HEK293T (cell line): ENCODE measurements around the gene TBC1D24.

Experiments used
- CTCF ChIA-PET: fragments of 350-600 bp; formaldehyde crosslinking; extraction: SDS; loops from one replicate; lab custom pipeline; 2021; ENCODE audit warnings: antibody characterized with exemption, inconsistent platforms; lab: Yijun Ruan, JAX
- POLR2A ChIA-PET: fragments of 350-600 bp; formaldehyde crosslinking; extraction: SDS; loops from one replicate; lab custom pipeline; 2020; ENCODE audit warnings: antibody characterized with exemption, inconsistent platforms; lab: Yijun Ruan, JAX
- DNase-seq: peaks from one replicate; pipeline ENCODE4 v3.0.0; 2012; ENCODE audit warnings: mixed read lengths; ENCODE audit errors: extremely low spot score
- ARNT ChIP-seq: fragments of 450-650 bp; IDR thresholded peaks from 2 replicates; pipeline ENCODE4 v1.6.1; 2017; ENCODE audit warnings: mild to moderate bottlenecking
- BHLHE40 ChIP-seq: fragments of 450-650 bp; IDR thresholded peaks from 2 replicates; pipeline ENCODE4 v1.6.1; 2016; ENCODE audit warnings: mild to moderate bottlenecking, moderate library complexity, borderline replicate concordance
- CTBP1 ChIP-seq: fragments of 450-650 bp; IDR thresholded peaks from 2 replicates; pipeline ENCODE4 v1.6.1; 2016; ENCODE audit warnings: borderline replicate concordance
- ELF4 ChIP-seq: fragments of 450-650 bp; IDR thresholded peaks from 2 replicates; pipeline ENCODE4 v1.6.1; 2017; ENCODE audit warnings: antibody characterized with exemption
- FOXA1 ChIP-seq: fragments of 450-650 bp; IDR thresholded peaks from 2 replicates; pipeline ENCODE4 v1.6.1; 2016; ENCODE audit warnings: mild to moderate bottlenecking
- FOXK2 ChIP-seq: fragments of 450-650 bp; IDR thresholded peaks from 2 replicates; pipeline ENCODE4 v1.6.1; 2016; ENCODE audit warnings: mild to moderate bottlenecking
- FOXM1 ChIP-seq: fragments of 450-650 bp; IDR thresholded peaks from 2 replicates; pipeline ENCODE4 v1.6.1; 2017; ENCODE audit warnings: mild to moderate bottlenecking, borderline replicate concordance
- HDGF ChIP-seq: fragments of 450-650 bp; IDR thresholded peaks from 2 replicates; pipeline ENCODE4 v1.6.1; 2017; ENCODE audit warnings: antibody characterized with exemption, borderline replicate concordance
- L3MBTL2 ChIP-seq: fragments of 450-650 bp; conservative IDR thresholded peaks from 2 replicates; pipeline ENCODE4 v1.6.1; 2016; ENCODE audit warnings: mild to moderate bottlenecking
- LEF1 ChIP-seq: fragments of 450-650 bp; IDR thresholded peaks from 2 replicates; pipeline ENCODE4 v1.6.1; 2017; ENCODE audit warnings: mild to moderate bottlenecking, borderline replicate concordance
- NFRKB ChIP-seq: fragments of 450-650 bp; IDR thresholded peaks from 2 replicates; pipeline ENCODE4 v1.6.1; 2016; ENCODE audit warnings: mild to moderate bottlenecking, moderate library complexity
- PKNOX1 ChIP-seq: fragments of 450-650 bp; IDR thresholded peaks from 2 replicates; pipeline ENCODE4 v1.6.1; 2016
- SP1 ChIP-seq: fragments of 450-650 bp; IDR thresholded peaks from 2 replicates; pipeline ENCODE4 v1.6.1; 2017
- SUZ12 ChIP-seq: fragments of 450-650 bp; IDR thresholded peaks from 2 replicates; pipeline ENCODE4 v1.6.1; 2016; ENCODE audit warnings: mild to moderate bottlenecking
- TARDBP ChIP-seq: fragments of 450-650 bp; IDR thresholded peaks from 2 replicates; pipeline ENCODE4 v1.6.1; 2016
- ZNF384 ChIP-seq: fragments of 450-650 bp; IDR thresholded peaks from 2 replicates; pipeline ENCODE4 v1.6.1; 2016

The TBC1D24 gene

GRCh38 chr16:2511996-2512734 is 37.2 kb downstream of the TBC1D24 start:
- ChIA-PET POLR2A (interaction anchor here (0.6 to 1.3 kb wide), 2 partner anchors 11 to 25 kb away, joined by 3 to 5 read pairs; partner anchors contain the start of gene PDPK1), CTCF (interaction anchor here (0.6 kb wide), 1 partner anchor 415 kb away, joined by 3 read pairs; no protein-coding TSS in a partner anchor)
- DNase-seq: no peak
- TF ChIP-seq FOXA1: no peak
- TF ChIP-seq ELF4: no peak
- no peak for TF ChIP-seq ZNF384
- TF ChIP-seq L3MBTL2: no peak
- no peak for TF ChIP-seq FOXM1
- no peak for TF ChIP-seq CTBP1
- no peak for TF ChIP-seq SUZ12
- TF ChIP-seq PKNOX1: no peak
- TF ChIP-seq ARNT: no peak
- no peak for TF ChIP-seq SP1
- no peak for TF ChIP-seq FOXK2
- no peak for TF ChIP-seq HDGF
- no peak for TF ChIP-seq LEF1
- TF ChIP-seq BHLHE40: no peak

- POLR2A ChIA-PET: interaction anchor here (0.6 to 2.3 kb wide), 6 partner anchors 8 to 53 kb away, joined by 3 to 6 read pairs (median 4); partner anchors contain the start of genes PDPK1, TBC1D24 and TEDC2
- CTCF ChIA-PET: interaction anchor here (0.6 to 1.0 kb wide), 2 partner anchors 12 to 414 kb away, joined by 3 read pairs; no protein-coding TSS in a partner anchor
- no peak for DNase-seq
Observed at GRCh38 chr16:2512735-2513404, 37.9 kb downstream of the TBC1D24 start.

GRCh38 chr16:2513405-2514332 is 38.7 kb downstream of the TBC1D24 start, which contains the start of gene ATP6V0C:
ATP6V0C (plus strand) TSS chr16:2513952; CDS start chr16:2514104, 152 bp downstream.
- POLR2A ChIA-PET: interaction anchor here (0.9 to 2.3 kb wide), 7 partner anchors 9 to 54 kb away, joined by 3 to 6 read pairs (median 4); partner anchors contain the start of genes CEMP1, TBC1D24 and TEDC2
- CTCF ChIA-PET: interaction anchor here (1.0 kb wide), 1 partner anchor 13 kb away, joined by 3 read pairs; no protein-coding TSS in a partner anchor
- TF ChIP-seq HDGF (no peak), ARNT (peak; percentile 77), ELF4 (no peak), FOXM1 (peak; percentile 25; the same call in 1 of the 2 replicates), PKNOX1 (no peak), BHLHE40 (no peak), LEF1 (no peak), TARDBP (no peak), SUZ12 (no peak), CTBP1 (no peak), FOXK2 (no peak), SP1 (no peak), FOXA1 (no peak), NFRKB (no peak), ZNF384 (no peak), L3MBTL2 (0 out of 2 replicates have a peak, but pooled peaks have one; percentile 47)
- peak; percentile 93 for DNase-seq

More at GRCh38 chr16:2512735-2513404, 37.9 kb downstream of the TBC1D24 start:
- TF ChIP-seq SP1: no peak
- TF ChIP-seq FOXK2: no peak
- no peak for TF ChIP-seq BHLHE40
- no peak for TF ChIP-seq NFRKB
- no peak for TF ChIP-seq TARDBP
- TF ChIP-seq L3MBTL2: no peak
- no peak for TF ChIP-seq ARNT
- no peak for TF ChIP-seq PKNOX1
- no peak for TF ChIP-seq LEF1
- no peak for TF ChIP-seq SUZ12
- TF ChIP-seq ELF4: no peak
- TF ChIP-seq FOXA1: no peak
- TF ChIP-seq HDGF: no peak
- no peak for TF ChIP-seq FOXM1
- TF ChIP-seq ZNF384: no peak
- TF ChIP-seq CTBP1: no peak

- TF ChIP-seq ARNT (no peak), PKNOX1 (no peak), FOXA1 (no peak), SP1 (no peak), TARDBP (no peak), BHLHE40 (no peak), ZNF384 (no peak), NFRKB (no peak), ELF4 (no peak), LEF1 (no peak), L3MBTL2 (no peak), FOXK2 (no peak)
- ChIA-PET POLR2A (interaction anchor here (0.6 to 2.3 kb wide), 6 partner anchors 13 to 55 kb away, joined by 3 to 6 read pairs (median 3); partner anchors contain the start of genes CEMP1, PDPK1 and TEDC2), CTCF (no interaction called here)
- no peak for DNase-seq
Observed at GRCh38 chr16:2514333-2515179, 39.6 kb downstream of the TBC1D24 start.
